ENCODE measurements around the gene GMNN.
"Not testable (repeated sequence)": the region's sequence is repeated elsewhere in the genome, so short reads cannot be mapped to it uniquely, and the experiment has no call there.

The GMNN gene

DNA sequence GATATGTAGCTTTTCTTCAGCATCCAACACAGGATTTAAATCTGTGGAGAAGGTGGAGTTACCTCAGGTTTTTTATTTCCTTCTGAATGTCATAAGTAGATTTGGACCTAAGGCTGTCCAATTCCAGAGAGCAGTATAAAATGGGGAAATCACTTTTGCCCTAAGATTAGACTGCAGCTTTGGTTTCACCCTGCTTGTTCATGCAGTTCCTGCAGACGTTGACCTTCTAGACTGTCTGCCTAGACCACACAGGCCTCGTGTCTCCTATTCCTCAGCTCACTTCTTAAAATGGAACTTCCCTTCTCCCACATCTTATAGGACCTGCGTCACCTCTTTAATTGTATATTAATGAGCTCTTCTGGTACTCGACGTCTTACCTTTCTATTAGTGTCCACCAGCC, 29.8 kb upstream of the GMNN start:
- WGBS, 2 experiments: 93 to 94% methylated on average over 5 of the region's 5 CpGs
- Histone ChIP-seq H3K4me3 (ENCODE audit: insufficient read depth, low read depth, low read length) (no peak overlapping the region), H3K4me1 (ENCODE audit: control insufficient read depth, insufficient read depth, low read length) (no peaks in the 10 kb centered on the region), H3K9me3 (ENCODE audit: control insufficient read depth, low read length) (no peaks in the 10 kb centered on the region), H3K36me3 (ENCODE audit: control insufficient read depth, insufficient read depth, low read length) (no peaks in the 10 kb centered on the region), H3K27ac (ENCODE audit: insufficient read depth, low read depth, low read length, poor library complexity, severe bottlenecking) (no peak overlapping the region), H3K27me3 (ENCODE audit: control insufficient read depth, insufficient read depth, low read length, poor library complexity, severe bottlenecking) (no peaks in the 10 kb centered on the region)

DNA sequence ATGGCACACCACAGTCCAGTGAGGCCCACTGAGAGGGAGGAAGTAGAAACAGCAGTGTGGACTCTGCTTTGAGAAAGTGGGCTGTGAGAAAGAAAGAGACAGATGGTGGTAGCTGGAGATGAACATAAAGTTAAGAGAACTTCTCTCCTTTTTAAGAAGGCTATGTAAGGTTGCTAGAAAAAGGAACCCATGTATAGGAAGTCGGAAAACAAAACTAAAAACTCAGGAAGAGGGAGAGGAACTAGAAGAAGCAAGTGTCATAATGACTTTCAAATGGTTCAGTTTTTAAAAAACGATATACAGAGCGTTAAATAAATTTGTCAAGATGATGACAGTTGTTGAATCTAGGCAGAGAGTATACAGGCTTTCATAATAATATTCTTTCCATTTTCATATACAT, 25.4 kb upstream of the GMNN start:
- H3K4me1 ChIP-seq (ENCODE audit: control insufficient read depth, insufficient read depth, low read length): no peaks in the 10 kb centered on the region
- H3K27me3 ChIP-seq (ENCODE audit: control insufficient read depth, insufficient read depth, low read length, poor library complexity, severe bottlenecking): no peaks in the 10 kb centered on the region
- H3K9me3 ChIP-seq (ENCODE audit: control insufficient read depth, low read length): no peaks in the 10 kb centered on the region
- 92 to 95% methylated on average over 3 of the region's 3 CpGs for WGBS, 2 experiments
- no peak overlapping the region for H3K27ac ChIP-seq (ENCODE audit: insufficient read depth, low read depth, low read length, poor library complexity, severe bottlenecking)
- H3K36me3 ChIP-seq (ENCODE audit: control insufficient read depth, insufficient read depth, low read length): no peaks in the 10 kb centered on the region
- no peak overlapping the region for H3K4me3 ChIP-seq (ENCODE audit: insufficient read depth, low read depth, low read length)

DNA sequence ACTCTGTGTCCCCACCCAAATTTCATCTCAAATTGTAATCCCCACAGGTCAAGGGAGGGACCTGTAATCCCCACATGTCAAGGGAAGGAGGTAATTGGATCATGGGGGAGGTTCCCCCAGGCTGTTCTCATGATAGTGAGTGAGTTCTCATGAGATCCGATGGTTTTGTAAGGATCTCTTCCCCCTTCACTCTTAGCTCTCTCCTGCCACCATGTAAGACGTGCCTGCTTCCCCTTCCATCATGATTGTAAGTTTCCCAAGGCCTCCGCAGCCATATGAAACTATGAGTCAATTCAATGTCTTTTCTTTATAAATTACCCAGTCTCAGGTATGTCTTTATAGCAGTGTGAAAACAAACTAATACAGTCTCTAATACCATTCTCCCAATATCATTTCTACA, 23.9 kb upstream of the GMNN start:
- H3K4me3 ChIP-seq (ENCODE audit: insufficient read depth, low read depth, low read length); H3K27ac ChIP-seq (ENCODE audit: insufficient read depth, low read depth, low read length, poor library complexity, severe bottlenecking); H3K9me3 ChIP-seq (ENCODE audit: control insufficient read depth, low read length); H3K36me3 ChIP-seq (ENCODE audit: control insufficient read depth, insufficient read depth, low read length); H3K4me1 ChIP-seq (ENCODE audit: control insufficient read depth, insufficient read depth, low read length); H3K27me3 ChIP-seq (ENCODE audit: control insufficient read depth, insufficient read depth, low read length, poor library complexity, severe bottlenecking): not testable (repeated sequence)
- WGBS, 2 experiments: 87 to 92% methylated on average over 3 of the region's 3 CpGs

DNA sequence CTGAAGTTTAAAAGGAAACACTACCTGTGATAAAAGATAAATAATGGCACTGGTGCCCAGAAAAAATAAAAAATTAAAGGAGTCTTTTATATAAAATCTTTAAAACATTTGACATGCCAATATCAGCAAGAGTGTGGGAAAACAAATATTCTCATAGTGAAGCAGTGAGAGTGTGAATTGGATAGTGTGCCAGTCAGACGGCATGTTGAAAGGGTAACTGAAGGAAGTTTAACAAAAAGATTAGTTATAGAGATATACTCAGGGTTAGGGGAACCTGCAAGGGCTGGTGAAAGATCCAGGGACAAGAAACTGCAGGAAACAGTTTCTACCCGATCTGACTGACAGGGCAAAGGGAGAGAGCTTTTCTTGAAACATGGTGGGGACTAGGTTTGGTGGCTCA, 22.2 kb upstream of the GMNN start:
- Histone ChIP-seq H3K36me3 (ENCODE audit: control insufficient read depth, insufficient read depth, low read length) (no peaks in the 10 kb centered on the region), H3K4me3 (ENCODE audit: insufficient read depth, low read depth, low read length) (no peak overlapping the region), H3K4me1 (ENCODE audit: control insufficient read depth, insufficient read depth, low read length) (no peaks in the 10 kb centered on the region), H3K27me3 (ENCODE audit: control insufficient read depth, insufficient read depth, low read length, poor library complexity, severe bottlenecking) (no peaks in the 10 kb centered on the region), H3K27ac (ENCODE audit: insufficient read depth, low read depth, low read length, poor library complexity, severe bottlenecking) (no peak overlapping the region), H3K9me3 (ENCODE audit: control insufficient read depth, low read length) (no peaks in the 10 kb centered on the region)
- WGBS, 2 experiments: 91 to 97% methylated on average over 2 of the region's 2 CpGs

- Histone ChIP-seq H3K36me3 (ENCODE audit: control insufficient read depth, insufficient read depth, low read length) (no peaks in the 10 kb centered on the region), H3K9me3 (ENCODE audit: control insufficient read depth, low read length) (no peaks in the 10 kb centered on the region), H3K4me1 (ENCODE audit: control insufficient read depth, insufficient read depth, low read length) (no peaks in the 10 kb centered on the region), H3K4me3 (ENCODE audit: insufficient read depth, low read depth, low read length) (no peak overlapping the region), H3K27me3 (ENCODE audit: control insufficient read depth, insufficient read depth, low read length, poor library complexity, severe bottlenecking) (no peaks in the 10 kb centered on the region), H3K27ac (ENCODE audit: insufficient read depth, low read depth, low read length, poor library complexity, severe bottlenecking) (no peak overlapping the region)
- 82 to 100% methylated on average over 1 of the region's 1 CpG for WGBS, 2 experiments
Measured at GRCh38 chr6:24752917-24753492, 21.7 kb upstream of the GMNN start.

DNA sequence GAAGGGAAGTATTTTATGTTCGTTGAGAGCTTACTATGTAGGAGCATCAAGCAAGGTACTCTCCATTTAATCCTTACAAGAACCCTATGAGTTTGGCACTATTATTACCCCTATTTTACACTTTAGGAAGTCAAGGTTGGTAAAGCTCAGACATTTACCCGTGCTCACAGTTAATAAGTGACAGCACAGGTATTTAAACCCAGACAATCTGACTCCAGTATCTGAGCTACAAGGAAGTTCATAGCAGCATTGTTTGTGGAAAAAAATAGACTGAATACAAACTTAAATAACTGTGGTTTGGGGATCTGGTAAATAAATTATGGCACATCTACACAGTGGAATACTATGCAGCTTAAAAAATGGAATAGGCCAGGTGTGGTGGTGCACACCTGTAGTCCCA, 21.2 kb upstream of the GMNN start:
- 46 to 67% methylated on average over 1 to 2 of the region's 2 CpGs for WGBS, 2 experiments
- Histone ChIP-seq H3K4me3 (ENCODE audit: insufficient read depth, low read depth, low read length) (no peak overlapping the region), H3K36me3 (ENCODE audit: control insufficient read depth, insufficient read depth, low read length) (no peaks in the 10 kb centered on the region), H3K9me3 (ENCODE audit: control insufficient read depth, low read length) (no peaks in the 10 kb centered on the region), H3K4me1 (ENCODE audit: control insufficient read depth, insufficient read depth, low read length) (no peaks in the 10 kb centered on the region), H3K27ac (ENCODE audit: insufficient read depth, low read depth, low read length, poor library complexity, severe bottlenecking) (no peak overlapping the region), H3K27me3 (ENCODE audit: control insufficient read depth, insufficient read depth, low read length, poor library complexity, severe bottlenecking) (no peaks in the 10 kb centered on the region)

DNA sequence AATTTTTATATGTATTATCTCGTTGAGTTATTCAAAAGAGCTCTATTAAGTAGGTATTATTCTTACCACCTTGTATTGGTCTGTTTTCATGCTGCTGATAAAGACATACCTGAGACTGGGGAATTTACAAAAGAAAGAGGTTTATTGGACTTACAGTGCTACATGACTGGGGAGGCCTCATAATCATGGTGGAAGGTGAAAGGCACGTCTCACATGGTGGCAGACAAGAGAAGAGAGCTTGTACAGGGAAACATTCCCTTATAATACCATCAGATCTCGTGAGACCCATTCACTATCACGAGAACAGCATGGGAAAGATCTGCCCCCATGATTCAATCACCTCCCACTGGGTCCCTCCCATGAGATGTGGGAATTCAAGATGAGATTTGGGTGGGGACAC, 20.4 kb upstream of the GMNN start:
- not testable (repeated sequence) for H3K27ac ChIP-seq (ENCODE audit: insufficient read depth, low read depth, low read length, poor library complexity, severe bottlenecking); H3K4me3 ChIP-seq (ENCODE audit: insufficient read depth, low read depth, low read length); H3K9me3 ChIP-seq (ENCODE audit: control insufficient read depth, low read length); H3K4me1 ChIP-seq (ENCODE audit: control insufficient read depth, insufficient read depth, low read length); H3K36me3 ChIP-seq (ENCODE audit: control insufficient read depth, insufficient read depth, low read length); H3K27me3 ChIP-seq (ENCODE audit: control insufficient read depth, insufficient read depth, low read length, poor library complexity, severe bottlenecking)
- 84 to 90% methylated on average over 2 to 4 of the region's 4 CpGs for WGBS, 2 experiments

DNA sequence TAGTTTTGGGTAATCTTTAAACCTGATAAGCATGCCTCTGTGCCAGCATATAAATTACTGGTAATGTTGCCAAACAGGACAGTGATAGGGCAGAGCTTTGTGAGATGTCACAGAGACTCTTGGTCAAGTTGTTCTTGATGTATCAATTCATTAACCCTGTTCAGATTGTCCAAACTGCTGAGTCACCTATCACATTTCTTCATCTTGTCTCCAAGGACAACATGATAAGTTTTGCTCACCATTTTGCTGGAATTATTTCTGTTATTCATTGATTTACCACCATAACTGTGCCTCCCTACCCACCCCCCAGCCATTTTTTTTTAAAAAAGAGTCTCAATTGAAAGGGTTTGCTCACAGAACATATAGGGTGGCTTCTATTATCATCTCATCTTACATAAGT, 19.5 kb upstream of the GMNN start:
- Histone ChIP-seq H3K36me3 (ENCODE audit: control insufficient read depth, insufficient read depth, low read length) (no peaks in the 10 kb centered on the region), H3K4me3 (ENCODE audit: insufficient read depth, low read depth, low read length) (no peak overlapping the region), H3K9me3 (ENCODE audit: control insufficient read depth, low read length) (no peaks in the 10 kb centered on the region), H3K4me1 (ENCODE audit: control insufficient read depth, insufficient read depth, low read length) (no peaks in the 10 kb centered on the region), H3K27ac (ENCODE audit: insufficient read depth, low read depth, low read length, poor library complexity, severe bottlenecking) (no peak overlapping the region), H3K27me3 (ENCODE audit: control insufficient read depth, insufficient read depth, low read length, poor library complexity, severe bottlenecking) (no peaks in the 10 kb centered on the region)

DNA sequence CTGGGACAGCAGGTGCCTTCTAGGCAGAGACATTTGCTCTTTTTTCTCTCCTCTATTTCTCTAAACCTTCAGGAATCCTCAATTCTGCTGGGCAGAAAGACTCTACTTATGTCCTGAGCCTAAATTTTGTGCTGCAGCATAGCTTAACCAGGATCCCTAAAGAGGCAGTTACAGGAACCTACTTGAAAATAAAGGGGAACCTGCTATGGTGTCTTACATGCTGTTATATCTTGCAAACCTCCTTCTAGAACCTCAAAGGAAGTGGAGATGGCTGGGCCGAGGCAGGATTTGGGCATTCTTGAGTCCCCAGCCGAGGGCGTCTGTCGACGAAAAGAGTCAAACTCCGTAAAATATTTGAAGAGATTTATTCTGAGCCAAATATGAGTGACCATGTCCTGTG, 17.1 kb upstream of the GMNN start:
- Histone ChIP-seq H3K9me3 (ENCODE audit: control insufficient read depth, low read length) (no peaks in the 10 kb centered on the region), H3K27me3 (ENCODE audit: control insufficient read depth, insufficient read depth, low read length, poor library complexity, severe bottlenecking) (no peaks in the 10 kb centered on the region), H3K36me3 (ENCODE audit: control insufficient read depth, insufficient read depth, low read length) (no peaks in the 10 kb centered on the region), H3K27ac (ENCODE audit: insufficient read depth, low read depth, low read length, poor library complexity, severe bottlenecking) (no peak overlapping the region), H3K4me3 (ENCODE audit: insufficient read depth, low read depth, low read length) (no peak overlapping the region), H3K4me1 (ENCODE audit: control insufficient read depth, insufficient read depth, low read length) (no peaks in the 10 kb centered on the region)
- 91 to 97% methylated on average over 6 of the region's 6 CpGs for WGBS, 2 experiments

- H3K36me3 ChIP-seq (ENCODE audit: control insufficient read depth, insufficient read depth, low read length): no peaks in the 10 kb centered on the region
- 93 to 95% methylated on average over 3 of the region's 3 CpGs for WGBS, 2 experiments
- no peaks in the 10 kb centered on the region for H3K4me1 ChIP-seq (ENCODE audit: control insufficient read depth, insufficient read depth, low read length)
- H3K4me3 ChIP-seq (ENCODE audit: insufficient read depth, low read depth, low read length): no peak overlapping the region
- no peaks in the 10 kb centered on the region for H3K27me3 ChIP-seq (ENCODE audit: control insufficient read depth, insufficient read depth, low read length, poor library complexity, severe bottlenecking)
- H3K9me3 ChIP-seq (ENCODE audit: control insufficient read depth, low read length): no peaks in the 10 kb centered on the region
- no peak overlapping the region for H3K27ac ChIP-seq (ENCODE audit: insufficient read depth, low read depth, low read length, poor library complexity, severe bottlenecking)
Measured at GRCh38 chr6:24759718-24760117, 15.0 kb upstream of the GMNN start.

- Histone ChIP-seq H3K4me1 (ENCODE audit: control insufficient read depth, insufficient read depth, low read length) (no peaks in the 10 kb centered on the region), H3K9me3 (ENCODE audit: control insufficient read depth, low read length) (no peaks in the 10 kb centered on the region), H3K27ac (ENCODE audit: insufficient read depth, low read depth, low read length, poor library complexity, severe bottlenecking) (no peak overlapping the region), H3K36me3 (ENCODE audit: control insufficient read depth, insufficient read depth, low read length) (no peaks in the 10 kb centered on the region), H3K4me3 (ENCODE audit: insufficient read depth, low read depth, low read length) (no peak overlapping the region), H3K27me3 (ENCODE audit: control insufficient read depth, insufficient read depth, low read length, poor library complexity, severe bottlenecking) (no peaks in the 10 kb centered on the region)
- 94 to 96% methylated on average over 5 of the region's 5 CpGs for WGBS, 2 experiments
Measured at GRCh38 chr6:24760210-24760609, 14.5 kb upstream of the GMNN start.

All from ectodermal cell (in vitro differentiated cells).